Activated effector memory CD4-positive, alpha-beta T cell treated with Interleukin-2 at 50 U/mL for 16 hours (primary cell): ENCODE results near the gene GNAL.

ENCODE experiments used
- DNase-seq: peaks from one replicate; pipeline ENCODE4 v3.0.0-alpha.2; 2020

The GNAL gene

GRCh38 chr18:11775436-11776174, 86.5 kb downstream of the GNAL start:
- no peak for DNase-seq

GRCh38 chr18:11780042-11780441, 91.0 kb downstream of the GNAL start:
- no peak for DNase-seq

- DNase-seq, result no peak
These were observed 94.8 kb downstream of the GNAL start for GRCh38 chr18:11783716-11784331.

GRCh38 chr18:11784674-11785304, 95.7 kb downstream of the GNAL start:
- no peak for DNase-seq

- DNase-seq, result no peak
These were observed 96.5 kb downstream of the GNAL start for GRCh38 chr18:11785444-11786055.

- DNase-seq, result no peak
These were observed 100.8 kb downstream of the GNAL start for GRCh38 chr18:11789716-11790510.

- no peak for DNase-seq
These were observed 102.1 kb downstream of the GNAL start for GRCh38 chr18:11791131-11791530.

GRCh38 chr18:11792632-11793031, 103.6 kb downstream of the GNAL start:
- no peak for DNase-seq

GRCh38 chr18:11794195-11794594, 105.1 kb downstream of the GNAL start:
- DNase-seq, result no peak

GRCh38 chr18:11795916-11796315, 106.9 kb downstream of the GNAL start:
- DNase-seq, result no peak

GRCh38 chr18:11798271-11798670, 109.2 kb downstream of the GNAL start:
- no peak for DNase-seq

GRCh38 chr18:11799066-11799465, 110.0 kb downstream of the GNAL start:
- no peak for DNase-seq

GRCh38 chr18:11800566-11801334, 111.7 kb downstream of the GNAL start:
- no peak for DNase-seq

- DNase-seq, result no peak
These were observed 112.5 kb downstream of the GNAL start for GRCh38 chr18:11801573-11801972.

- DNase-seq, result no peak
These were observed 113.1 kb downstream of the GNAL start for GRCh38 chr18:11802158-11802557.

GRCh38 chr18:11802586-11802985, 113.5 kb downstream of the GNAL start:
- DNase-seq, result no peak

GRCh38 chr18:11807233-11807632, 118.2 kb downstream of the GNAL start:
- DNase-seq, result no peak

- no peak for DNase-seq
These were observed 119.2 kb downstream of the GNAL start for GRCh38 chr18:11808001-11808855.

- DNase-seq, result no peak
These were observed 120.8 kb downstream of the GNAL start for GRCh38 chr18:11809895-11810294.

- no peak for DNase-seq
These were observed 121.3 kb downstream of the GNAL start for GRCh38 chr18:11810379-11810778.

- DNase-seq, result no peak
These were observed 121.9 kb downstream of the GNAL start for GRCh38 chr18:11811009-11811408.
